ENCODE measurements around the gene C11orf98.

Gene C11orf98

GRCh38 chr11:62649486-62649885 is 15.5 kb downstream of the C11orf98 start:
- peaks cover 27% of the 10 kb centered on the region for H3K4me1 Mint-ChIP-seq (ENCODE audit: low read depth)
- no peaks in the 10 kb centered on the region for H3K27me3 Mint-ChIP-seq (ENCODE audit: low read depth)
- no peak overlapping the region for H3K27ac Mint-ChIP-seq
- no peak overlapping the region for H3K4me3 Mint-ChIP-seq
- H3K36me3 Mint-ChIP-seq (ENCODE audit: low read depth), result peaks cover 22% of the 10 kb centered on the region
- H3K9me3 Mint-ChIP-seq, result no peaks in the 10 kb centered on the region

- Mint-ChIP-seq H3K27ac (no peak overlapping the region), H3K4me1 (ENCODE audit: low read depth) (peaks cover 24% of the 10 kb centered on the region), H3K9me3 (no peaks in the 10 kb centered on the region), H3K27me3 (ENCODE audit: low read depth) (no peaks in the 10 kb centered on the region), H3K4me3 (no peak overlapping the region), H3K36me3 (ENCODE audit: low read depth) (peaks cover 24% of the 10 kb centered on the region)
Measured at GRCh38 chr11:62648967-62649364, 16.0 kb downstream of the C11orf98 start.

DNA sequence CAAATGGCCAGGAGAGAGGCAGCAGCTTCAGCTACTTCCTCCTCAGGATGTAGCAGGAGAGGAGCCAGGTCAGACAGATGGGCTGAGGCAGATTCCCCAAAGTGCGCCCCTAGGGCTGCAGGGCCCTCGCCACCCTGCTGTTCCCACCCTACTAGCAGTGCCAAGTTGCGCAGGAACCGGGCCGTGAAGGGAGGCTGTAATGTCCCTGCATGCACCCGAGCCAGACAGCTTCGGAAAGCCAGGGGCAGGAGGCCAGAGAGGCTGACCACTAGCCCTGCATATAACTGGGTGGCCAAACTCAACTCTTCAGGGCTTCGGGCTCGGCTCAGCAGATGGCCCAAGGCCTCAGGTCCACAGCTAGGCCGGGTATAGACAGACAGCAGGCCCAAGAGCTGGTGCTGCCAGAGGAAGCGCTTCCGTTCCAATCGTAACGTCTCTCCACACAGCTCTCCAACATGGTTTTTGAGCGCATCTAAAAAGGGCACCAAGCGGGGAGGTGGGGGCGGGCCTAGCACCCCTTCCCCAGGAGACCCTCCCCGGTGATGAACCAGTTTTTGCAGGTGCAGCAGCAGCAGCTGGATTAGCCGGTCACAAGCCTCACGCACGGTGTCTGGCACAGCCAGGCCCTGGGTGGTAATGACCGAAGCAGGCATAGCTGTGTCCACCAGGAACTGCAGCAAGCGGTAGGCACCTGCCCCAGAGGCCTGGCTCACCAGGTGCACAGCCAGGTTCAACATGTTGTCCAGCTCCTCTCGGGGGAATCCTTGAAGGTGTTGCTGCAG is 16.6 kb downstream of the C11orf98 start:
- Mint-ChIP-seq H3K4me1 (ENCODE audit: low read depth) (peaks cover 21% of the 10 kb centered on the region), H3K9me3 (no peaks in the 10 kb centered on the region), H3K4me3 (no peak overlapping the region), H3K36me3 (ENCODE audit: low read depth) (peaks cover 24% of the 10 kb centered on the region), H3K27me3 (ENCODE audit: low read depth) (no peaks in the 10 kb centered on the region), H3K27ac (no peak overlapping the region)

DNA sequence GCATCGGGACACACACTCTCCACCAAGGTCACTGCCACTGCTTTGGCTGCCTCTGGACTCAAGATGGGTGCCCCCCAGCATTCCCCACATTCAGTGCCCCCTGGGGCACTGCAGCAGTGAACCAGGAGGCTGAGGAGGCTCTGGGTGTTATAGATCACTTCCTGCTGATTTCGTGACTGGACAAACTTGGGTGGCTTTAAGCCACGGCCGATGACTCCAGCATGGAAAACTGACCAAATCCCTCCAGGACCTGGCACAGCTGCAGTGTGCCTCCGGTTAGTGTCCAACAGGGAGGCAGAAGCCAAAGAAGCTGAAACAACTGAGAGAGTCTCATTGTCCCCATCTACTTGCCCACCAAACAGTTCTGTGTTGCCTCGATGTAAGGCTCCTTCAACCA is 17.4 kb downstream of the C11orf98 start:
- no peaks in the 10 kb centered on the region for H3K27me3 Mint-ChIP-seq (ENCODE audit: low read depth)
- peak overlapping the region; percentile 31 for H3K27ac Mint-ChIP-seq
- no peak overlapping the region for H3K4me3 Mint-ChIP-seq
- H3K4me1 Mint-ChIP-seq (ENCODE audit: low read depth), result peaks cover 20% of the 10 kb centered on the region
- no peaks in the 10 kb centered on the region for H3K9me3 Mint-ChIP-seq
- peaks cover 24% of the 10 kb centered on the region for H3K36me3 Mint-ChIP-seq (ENCODE audit: low read depth)

DNA sequence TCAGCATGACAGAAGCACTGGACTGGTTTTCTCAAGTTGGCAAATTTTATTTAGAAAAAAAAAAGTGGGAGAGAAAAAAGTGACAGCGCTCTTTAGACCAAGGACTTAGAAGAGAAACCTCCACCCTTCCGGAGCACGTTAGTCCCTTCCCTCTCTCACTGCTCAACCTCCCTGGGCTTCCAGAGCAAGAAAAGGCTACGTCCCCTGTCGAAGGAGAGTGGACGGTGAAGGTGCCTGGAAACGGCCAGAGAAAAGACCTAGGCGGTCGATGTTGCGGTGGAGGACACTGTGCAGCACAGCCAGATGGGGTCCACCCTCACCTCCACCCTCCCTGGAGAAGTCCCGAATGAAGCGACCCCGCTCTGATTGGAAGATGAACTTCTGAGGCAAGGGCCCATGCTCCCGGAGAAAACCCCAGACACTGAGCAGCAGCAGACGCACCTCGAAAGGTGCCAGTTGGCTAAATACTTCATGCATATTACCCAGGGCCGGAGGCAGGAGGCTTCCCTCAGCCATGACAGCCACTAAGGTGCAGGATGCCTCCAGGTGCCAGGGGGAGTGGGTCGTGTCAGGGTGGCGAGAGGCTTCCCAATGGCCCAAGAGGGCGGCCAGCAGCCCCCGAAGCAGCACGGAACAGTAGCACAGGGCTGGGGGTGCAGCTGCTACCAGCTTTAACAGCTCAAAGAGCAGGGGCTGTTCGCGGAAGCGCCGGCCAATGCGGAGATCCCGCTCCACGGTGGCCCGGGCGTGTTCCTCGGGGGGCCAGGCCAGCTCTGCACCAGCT is 18.0 kb downstream of the C11orf98 start:
- H3K4me1 Mint-ChIP-seq (ENCODE audit: low read depth), result peaks cover 17% of the 10 kb centered on the region
- H3K36me3 Mint-ChIP-seq (ENCODE audit: low read depth), result peaks cover 21% of the 10 kb centered on the region
- H3K4me3 Mint-ChIP-seq, result peak overlapping the region; percentile 99
- H3K9me3 Mint-ChIP-seq, result no peaks in the 10 kb centered on the region
- no peaks in the 10 kb centered on the region for H3K27me3 Mint-ChIP-seq (ENCODE audit: low read depth)
- peak overlapping the region; percentile 96 for H3K27ac Mint-ChIP-seq

DNA sequence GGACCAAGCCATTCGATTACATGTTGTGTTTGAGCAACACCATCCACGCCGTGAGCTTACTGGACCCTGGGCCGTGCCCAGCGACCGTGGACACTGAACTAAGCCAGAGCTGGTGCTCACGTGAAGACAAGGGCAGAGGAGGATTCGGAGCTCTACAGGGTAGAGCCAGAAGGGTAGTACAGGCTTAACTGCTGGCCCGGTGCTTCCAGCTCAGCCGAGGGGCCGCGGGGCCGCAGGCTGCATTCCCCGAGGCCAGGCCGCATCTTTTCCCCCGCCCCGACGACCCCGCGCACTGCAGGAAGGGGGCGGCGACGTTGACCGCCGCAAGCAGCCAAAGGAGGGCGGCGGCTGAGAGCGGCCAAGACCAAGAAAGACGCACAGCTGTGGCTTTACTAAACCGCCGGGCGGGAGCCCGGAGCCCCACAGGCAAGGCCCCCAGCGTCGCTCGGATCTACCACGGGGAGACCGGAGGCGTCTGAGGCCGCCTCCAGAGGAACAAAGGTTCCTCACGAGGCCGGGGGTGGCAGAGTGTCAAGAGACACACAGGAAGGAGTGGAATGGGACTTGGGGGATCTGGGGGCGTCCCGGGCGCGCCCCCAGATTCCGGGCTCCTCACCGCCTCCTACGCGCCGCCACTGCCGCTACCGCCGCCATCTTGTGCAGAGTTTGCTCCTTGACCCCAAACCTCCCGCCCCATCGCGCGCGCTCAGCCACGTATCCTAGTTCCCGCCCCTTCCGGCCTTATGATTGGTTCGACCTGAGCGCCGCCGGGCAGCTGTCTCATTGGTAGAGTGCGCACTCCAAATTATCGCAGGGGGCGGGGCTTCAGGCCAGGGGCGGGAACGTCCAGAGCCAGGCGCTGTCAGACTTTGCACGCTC is 18.8 kb downstream of the C11orf98 start, which contains the start of gene GANAB:
GANAB (minus strand) TSS at position 668 of the 879 bp plus-strand sequence; CDS start at position 654, 14 bp downstream.
- Mint-ChIP-seq H3K36me3 (ENCODE audit: low read depth) (peaks cover 21% of the 10 kb centered on the region), H3K9me3 (no peaks in the 10 kb centered on the region), H3K4me1 (ENCODE audit: low read depth) (peaks cover 19% of the 10 kb centered on the region), H3K4me3 (peak within 1 kb of the TSS; percentile 99), H3K27ac (peak within 1 kb of the TSS; percentile 96), H3K27me3 (ENCODE audit: low read depth) (no peaks in the 10 kb centered on the region)

GRCh38 chr11:62645671-62645945 is 19.4 kb downstream of the C11orf98 start:
- peaks cover 23% of the 10 kb centered on the region for H3K36me3 Mint-ChIP-seq (ENCODE audit: low read depth)
- H3K4me3 Mint-ChIP-seq, result peak overlapping the region; percentile 99
- peak overlapping the region; percentile 96 for H3K27ac Mint-ChIP-seq
- H3K4me1 Mint-ChIP-seq (ENCODE audit: low read depth), result peaks cover 23% of the 10 kb centered on the region
- no peaks in the 10 kb centered on the region for H3K9me3 Mint-ChIP-seq
- no peaks in the 10 kb centered on the region for H3K27me3 Mint-ChIP-seq (ENCODE audit: low read depth)

GRCh38 chr11:62644220-62644619 is 20.8 kb downstream of the C11orf98 start:
- peak overlapping the region; percentile 59 for H3K27ac Mint-ChIP-seq
- no peak overlapping the region for H3K4me3 Mint-ChIP-seq
- H3K4me1 Mint-ChIP-seq (ENCODE audit: low read depth), result peaks cover 28% of the 10 kb centered on the region

GRCh38 chr11:62632492-62632891 is 32.5 kb downstream of the C11orf98 start:
- Mint-ChIP-seq H3K9me3 (no peaks in the 10 kb centered on the region), H3K27me3 (ENCODE audit: low read depth) (no peaks in the 10 kb centered on the region), H3K27ac (peak overlapping the region; percentile 36), H3K4me1 (ENCODE audit: low read depth) (peaks cover 17% of the 10 kb centered on the region), H3K36me3 (ENCODE audit: low read depth) (peaks cover 72% of the 10 kb centered on the region), H3K4me3 (no peak overlapping the region)

More at GRCh38 chr11:62644220-62644619, 20.8 kb downstream of the C11orf98 start:
- Mint-ChIP-seq H3K36me3 (ENCODE audit: low read depth) (peaks cover 23% of the 10 kb centered on the region), H3K27me3 (ENCODE audit: low read depth) (no peaks in the 10 kb centered on the region), H3K9me3 (no peaks in the 10 kb centered on the region)

DNA sequence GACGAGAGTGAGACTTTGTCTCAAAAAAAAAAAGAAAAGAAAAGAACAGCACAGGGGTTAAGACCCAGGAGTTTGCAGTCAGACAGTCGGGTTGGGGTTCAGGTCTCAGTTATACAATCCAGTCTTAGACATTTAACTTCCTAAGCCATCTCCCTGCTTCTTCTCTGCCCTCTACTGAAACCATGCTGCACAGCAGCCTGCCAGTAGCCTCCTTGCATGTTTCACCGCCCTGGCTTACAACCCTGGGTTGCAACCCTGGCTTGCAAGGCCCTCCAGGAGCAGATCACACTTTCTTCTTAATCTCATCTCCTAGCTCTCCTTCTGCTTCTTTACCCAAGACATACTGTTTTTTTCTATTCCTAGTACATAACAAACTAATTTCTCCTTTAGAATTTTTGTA is 37.3 kb downstream of the C11orf98 start:
- no peak overlapping the region for H3K4me3 Mint-ChIP-seq
- peaks cover 2% of the 10 kb centered on the region for H3K4me1 Mint-ChIP-seq (ENCODE audit: low read depth)
- H3K27me3 Mint-ChIP-seq (ENCODE audit: low read depth), result no peaks in the 10 kb centered on the region
- peak overlapping the region; percentile 76 for H3K27ac Mint-ChIP-seq
- peaks cover 64% of the 10 kb centered on the region for H3K36me3 Mint-ChIP-seq (ENCODE audit: low read depth)
- no peaks in the 10 kb centered on the region for H3K9me3 Mint-ChIP-seq

GRCh38 chr11:62622476-62623089 is 42.4 kb downstream of the C11orf98 start:
- Mint-ChIP-seq H3K4me1 (ENCODE audit: low read depth) (peaks cover 22% of the 10 kb centered on the region), H3K36me3 (ENCODE audit: low read depth) (peaks cover 38% of the 10 kb centered on the region), H3K4me3 (peak overlapping the region; percentile 81), H3K27me3 (ENCODE audit: low read depth) (no peaks in the 10 kb centered on the region), H3K27ac (peak overlapping the region; percentile 97), H3K9me3 (no peaks in the 10 kb centered on the region)

- Mint-ChIP-seq H3K27me3 (ENCODE audit: low read depth) (no peaks in the 10 kb centered on the region), H3K9me3 (no peaks in the 10 kb centered on the region), H3K27ac (peak within 1 kb of the TSS; percentile 99), H3K4me1 (ENCODE audit: low read depth) (peaks cover 22% of the 10 kb centered on the region), H3K4me3 (peak within 1 kb of the TSS; percentile 90), H3K36me3 (ENCODE audit: low read depth) (peaks cover 36% of the 10 kb centered on the region)
Measured at GRCh38 chr11:62621567-62622470, 43.2 kb downstream of the C11orf98 start, which contains the start of gene B3GAT3. B3GAT3 (minus strand) TSS chr11:62621986; CDS start chr11:62621947, 39 bp downstream.

DNA sequence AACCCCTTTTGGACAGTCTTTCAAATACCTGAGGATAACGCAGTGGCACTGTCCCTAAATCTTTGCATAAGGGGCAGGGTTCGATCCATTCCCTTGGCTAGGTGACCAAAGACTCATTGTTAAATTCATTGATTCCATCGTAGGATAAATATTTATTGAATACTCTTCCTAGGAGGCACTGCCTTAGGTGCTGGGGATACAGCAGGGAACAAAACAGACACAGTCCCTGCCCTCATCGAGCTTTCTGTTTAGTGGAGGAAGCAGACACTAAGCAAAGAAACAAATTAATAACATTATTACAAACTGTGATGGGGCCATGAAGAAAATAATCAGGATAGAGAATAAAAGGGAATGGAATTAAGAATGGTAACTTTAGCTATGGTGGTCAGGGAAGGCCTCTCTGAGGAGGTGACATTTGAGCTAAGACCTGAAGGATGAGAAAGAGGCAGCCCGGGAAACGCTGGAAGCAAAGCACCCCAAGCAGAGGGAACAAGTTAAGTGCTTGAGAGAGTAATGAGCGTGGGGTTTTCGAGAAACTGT is 43.9 kb downstream of the C11orf98 start:
- no peaks in the 10 kb centered on the region for H3K9me3 Mint-ChIP-seq
- peaks cover 22% of the 10 kb centered on the region for H3K4me1 Mint-ChIP-seq (ENCODE audit: low read depth)
- peak overlapping the region; percentile 90 for H3K4me3 Mint-ChIP-seq
- peaks cover 29% of the 10 kb centered on the region for H3K36me3 Mint-ChIP-seq (ENCODE audit: low read depth)
- no peaks in the 10 kb centered on the region for H3K27me3 Mint-ChIP-seq (ENCODE audit: low read depth)
- H3K27ac Mint-ChIP-seq, result peak overlapping the region; percentile 99
